ENCODE data around the gene ANGPT4.

ANGPT4 gene

DNA sequence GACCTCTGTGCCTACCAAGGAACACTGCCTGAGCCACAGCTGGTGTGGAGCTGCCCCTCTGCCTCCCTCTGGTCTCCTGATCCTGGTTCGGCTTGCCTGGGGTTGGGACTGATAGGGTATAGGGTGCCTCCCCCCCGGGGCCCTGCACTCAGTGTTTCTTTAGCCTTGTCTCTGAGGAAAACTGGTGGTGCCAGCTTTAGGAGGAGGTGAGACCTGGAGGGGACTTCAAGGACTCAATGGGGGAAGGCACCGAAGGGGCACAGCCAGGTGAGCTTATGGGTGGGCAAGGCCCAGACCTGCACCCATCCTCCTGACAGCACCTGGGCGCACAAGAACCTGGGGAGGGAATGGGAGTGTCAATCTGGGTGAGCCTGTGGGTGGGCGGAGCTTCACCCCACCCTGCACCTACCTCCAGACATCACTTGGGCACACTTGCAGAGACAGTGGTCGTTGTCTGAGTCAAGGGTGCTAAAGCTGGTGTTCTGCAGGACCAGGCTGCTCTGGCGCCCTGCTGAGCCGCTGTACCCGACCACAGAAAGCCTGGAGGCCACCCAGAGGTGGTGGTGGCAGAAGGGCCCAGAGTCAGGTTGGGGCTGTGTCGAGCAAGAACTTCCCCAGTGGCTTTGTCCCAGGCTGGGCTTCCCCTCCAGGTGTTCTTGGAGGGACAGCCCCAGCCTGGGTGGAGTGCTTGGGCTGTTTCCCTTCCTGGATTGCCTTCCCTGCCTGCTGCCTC, 42.1 kb downstream of the ANGPT4 start:
- no peak overlapping the region for H3K27ac ChIP-seq (ENCODE audit: low read depth, low read length)
- no peaks in the 10 kb centered on the region for H3K4me1 ChIP-seq (ENCODE audit: control insufficient read depth, insufficient read depth, low read length, unreplicated experiment)
- H3K27me3 ChIP-seq (ENCODE audit: insufficient read depth, low read length), result peaks cover 20% of the 10 kb centered on the region
- no peaks in the 10 kb centered on the region for H3K36me3 ChIP-seq (ENCODE audit: insufficient read depth, low read length)
- no peak overlapping the region for H2AFZ ChIP-seq (ENCODE audit: low read length, unreplicated experiment)
- no peaks in the 10 kb centered on the region for H3K79me2 ChIP-seq (ENCODE audit: control insufficient read depth, insufficient read depth, low read length, unreplicated experiment)
- no peak overlapping the region for H3K4me3 ChIP-seq (ENCODE audit: low read depth, low read length)

- Histone ChIP-seq H2AFZ (ENCODE audit: low read length, unreplicated experiment) (no peak overlapping the region), H3K79me2 (ENCODE audit: control insufficient read depth, insufficient read depth, low read length, unreplicated experiment) (no peaks in the 10 kb centered on the region), H3K27me3 (ENCODE audit: insufficient read depth, low read length) (peaks cover 23% of the 10 kb centered on the region), H3K27ac (ENCODE audit: low read depth, low read length) (no peak overlapping the region), H3K36me3 (ENCODE audit: insufficient read depth, low read length) (no peaks in the 10 kb centered on the region), H3K4me1 (ENCODE audit: control insufficient read depth, insufficient read depth, low read length, unreplicated experiment) (no peaks in the 10 kb centered on the region), H3K4me3 (ENCODE audit: low read depth, low read length) (no peak overlapping the region)
Observed at GRCh38 chr20:872855-873520, 43.1 kb downstream of the ANGPT4 start.

GRCh38 chr20:871948-872347, 44.2 kb downstream of the ANGPT4 start:
- Histone ChIP-seq H3K36me3 (ENCODE audit: insufficient read depth, low read length) (no peaks in the 10 kb centered on the region), H2AFZ (ENCODE audit: low read length, unreplicated experiment) (no peak overlapping the region), H3K4me3 (ENCODE audit: low read depth, low read length) (no peak overlapping the region), H3K27me3 (ENCODE audit: insufficient read depth, low read length) (peaks cover 23% of the 10 kb centered on the region), H3K79me2 (ENCODE audit: control insufficient read depth, insufficient read depth, low read length, unreplicated experiment) (no peaks in the 10 kb centered on the region), H3K27ac (ENCODE audit: low read depth, low read length) (no peak overlapping the region), H3K4me1 (ENCODE audit: control insufficient read depth, insufficient read depth, low read length, unreplicated experiment) (no peaks in the 10 kb centered on the region)

GRCh38 chr20:871436-871835, 44.7 kb downstream of the ANGPT4 start:
- no peak overlapping the region for H3K27ac ChIP-seq (ENCODE audit: low read depth, low read length)
- H3K79me2 ChIP-seq (ENCODE audit: control insufficient read depth, insufficient read depth, low read length, unreplicated experiment), result no peaks in the 10 kb centered on the region
- peaks cover 24% of the 10 kb centered on the region for H3K27me3 ChIP-seq (ENCODE audit: insufficient read depth, low read length)
- no peaks in the 10 kb centered on the region for H3K36me3 ChIP-seq (ENCODE audit: insufficient read depth, low read length)
- H2AFZ ChIP-seq (ENCODE audit: low read length, unreplicated experiment), result no peak overlapping the region
- no peak overlapping the region for H3K4me3 ChIP-seq (ENCODE audit: low read depth, low read length)
- H3K4me1 ChIP-seq (ENCODE audit: control insufficient read depth, insufficient read depth, low read length, unreplicated experiment), result no peaks in the 10 kb centered on the region

DNA sequence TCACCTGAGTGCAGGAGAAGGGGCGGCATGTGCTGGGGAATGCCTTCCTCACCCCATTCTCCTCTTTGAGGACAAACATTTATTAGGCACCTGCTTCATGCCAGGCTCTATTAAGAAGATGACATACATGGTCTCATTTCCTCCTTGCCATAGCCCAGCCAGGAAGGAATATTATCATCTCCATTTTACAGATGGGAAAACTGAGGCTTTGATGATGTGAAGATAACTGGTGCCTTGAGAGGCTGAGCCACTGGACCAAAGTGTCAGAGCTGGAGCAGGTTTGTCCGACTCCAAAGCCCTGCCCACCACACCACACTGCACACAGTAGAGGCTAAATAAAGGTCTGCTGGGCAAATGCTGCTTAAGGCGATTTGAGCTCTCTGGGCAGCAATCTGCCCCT, 45.4 kb downstream of the ANGPT4 start:
- Histone ChIP-seq H2AFZ (ENCODE audit: low read length, unreplicated experiment) (no peak overlapping the region), H3K27me3 (ENCODE audit: insufficient read depth, low read length) (peaks cover 28% of the 10 kb centered on the region), H3K4me3 (ENCODE audit: low read depth, low read length) (no peak overlapping the region), H3K79me2 (ENCODE audit: control insufficient read depth, insufficient read depth, low read length, unreplicated experiment) (no peaks in the 10 kb centered on the region), H3K36me3 (ENCODE audit: insufficient read depth, low read length) (no peaks in the 10 kb centered on the region), H3K4me1 (ENCODE audit: control insufficient read depth, insufficient read depth, low read length, unreplicated experiment) (no peaks in the 10 kb centered on the region), H3K27ac (ENCODE audit: low read depth, low read length) (no peak overlapping the region)

DNA sequence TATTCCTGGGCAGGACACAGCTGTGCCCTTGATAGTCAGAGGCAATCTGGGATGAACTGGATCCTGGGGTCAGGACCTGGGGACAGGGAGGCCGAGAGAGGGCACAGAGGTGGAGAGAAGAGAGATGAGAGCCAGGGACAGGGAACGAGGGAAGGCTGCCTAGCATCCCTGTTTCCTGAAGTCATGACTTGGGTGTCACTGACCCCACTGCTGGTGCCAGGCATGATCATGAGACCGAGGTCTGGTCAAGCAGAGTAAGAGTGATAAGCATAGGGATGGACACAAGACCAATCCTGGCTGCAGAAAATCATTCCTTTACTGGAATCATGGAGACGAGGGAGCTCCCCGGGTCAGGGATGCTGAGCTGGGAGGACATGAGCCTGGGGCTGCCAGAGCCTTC, 46.5 kb downstream of the ANGPT4 start:
- H2AFZ ChIP-seq (ENCODE audit: low read length, unreplicated experiment), result no peak overlapping the region
- H3K4me1 ChIP-seq (ENCODE audit: control insufficient read depth, insufficient read depth, low read length, unreplicated experiment), result no peaks in the 10 kb centered on the region
- no peaks in the 10 kb centered on the region for H3K36me3 ChIP-seq (ENCODE audit: insufficient read depth, low read length)
- no peak overlapping the region for H3K4me3 ChIP-seq (ENCODE audit: low read depth, low read length)
- no peak overlapping the region for H3K27ac ChIP-seq (ENCODE audit: low read depth, low read length)
- peaks cover 32% of the 10 kb centered on the region for H3K27me3 ChIP-seq (ENCODE audit: insufficient read depth, low read length)
- no peaks in the 10 kb centered on the region for H3K79me2 ChIP-seq (ENCODE audit: control insufficient read depth, insufficient read depth, low read length, unreplicated experiment)

DNA sequence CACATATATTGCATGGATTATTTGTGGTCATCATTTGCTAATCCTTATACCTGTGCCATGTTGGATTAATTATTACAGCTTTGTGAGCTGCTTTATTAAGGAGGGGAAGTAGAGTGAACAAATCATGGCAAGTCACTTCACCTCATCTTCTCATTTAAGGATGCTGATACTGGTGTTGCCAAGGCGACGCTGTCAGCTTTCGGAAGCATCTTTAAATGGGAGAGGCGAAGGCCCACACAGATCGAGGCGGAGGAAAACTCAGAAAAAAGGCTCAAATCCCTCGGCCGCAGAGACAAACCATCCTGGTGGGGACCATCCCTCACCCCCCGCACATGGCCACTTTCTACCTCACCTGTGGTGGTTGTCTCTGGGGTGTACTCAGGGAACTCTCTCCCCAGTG, 47.9 kb downstream of the ANGPT4 start:
- Histone ChIP-seq H2AFZ (ENCODE audit: low read length, unreplicated experiment) (no peak overlapping the region), H3K27me3 (ENCODE audit: insufficient read depth, low read length) (peaks cover 32% of the 10 kb centered on the region), H3K4me1 (ENCODE audit: control insufficient read depth, insufficient read depth, low read length, unreplicated experiment) (no peaks in the 10 kb centered on the region), H3K79me2 (ENCODE audit: control insufficient read depth, insufficient read depth, low read length, unreplicated experiment) (no peaks in the 10 kb centered on the region), H3K4me3 (ENCODE audit: low read depth, low read length) (no peak overlapping the region), H3K27ac (ENCODE audit: low read depth, low read length) (no peak overlapping the region), H3K36me3 (ENCODE audit: insufficient read depth, low read length) (no peaks in the 10 kb centered on the region)

DNA sequence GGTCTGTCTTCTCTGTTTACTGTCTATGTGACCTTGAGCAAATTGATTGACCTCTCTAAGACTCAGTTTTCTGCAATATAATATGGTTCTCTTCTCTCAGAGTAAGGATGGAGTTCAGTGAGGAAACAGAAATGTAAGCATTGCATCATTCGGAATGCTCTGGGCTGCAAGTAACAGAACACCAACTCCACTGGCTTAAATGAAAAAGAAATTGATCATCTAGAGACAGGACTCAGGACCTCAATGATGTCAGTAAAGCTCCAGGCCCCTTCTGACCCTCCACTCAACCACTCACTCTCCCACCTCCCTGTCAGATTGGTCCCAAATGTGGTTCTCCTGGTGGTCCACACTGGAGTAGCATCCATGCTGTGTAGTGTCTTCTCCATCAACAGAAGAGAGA, 50.7 kb downstream of the ANGPT4 start:
- peaks cover 15% of the 10 kb centered on the region for H3K27me3 ChIP-seq (ENCODE audit: insufficient read depth, low read length)
- no peak overlapping the region for H3K4me3 ChIP-seq (ENCODE audit: low read depth, low read length)

GRCh38 chr20:860891-861290, 55.2 kb downstream of the ANGPT4 start:
- Histone ChIP-seq H3K4me3 (ENCODE audit: low read depth, low read length) (no peak overlapping the region), H2AFZ (ENCODE audit: low read length, unreplicated experiment) (no peak overlapping the region), H3K27me3 (ENCODE audit: insufficient read depth, low read length) (peaks cover 4% of the 10 kb centered on the region; the same call in 1 of the 2 replicates), H3K36me3 (ENCODE audit: insufficient read depth, low read length) (no peaks in the 10 kb centered on the region), H3K4me1 (ENCODE audit: control insufficient read depth, insufficient read depth, low read length, unreplicated experiment) (peaks cover 20% of the 10 kb centered on the region), H3K27ac (ENCODE audit: low read depth, low read length) (no peak overlapping the region), H3K79me2 (ENCODE audit: control insufficient read depth, insufficient read depth, low read length, unreplicated experiment) (no peaks in the 10 kb centered on the region)

More for the DNA sequence above, 50.7 kb downstream of the ANGPT4 start:
- no peaks in the 10 kb centered on the region for H3K4me1 ChIP-seq (ENCODE audit: control insufficient read depth, insufficient read depth, low read length, unreplicated experiment)
- H3K79me2 ChIP-seq (ENCODE audit: control insufficient read depth, insufficient read depth, low read length, unreplicated experiment), result no peaks in the 10 kb centered on the region
- no peaks in the 10 kb centered on the region for H3K36me3 ChIP-seq (ENCODE audit: insufficient read depth, low read length)
- no peak overlapping the region for H2AFZ ChIP-seq (ENCODE audit: low read length, unreplicated experiment)
- no peak overlapping the region for H3K27ac ChIP-seq (ENCODE audit: low read depth, low read length)

GRCh38 chr20:859751-860231, 56.3 kb downstream of the ANGPT4 start:
- Histone ChIP-seq H3K27me3 (ENCODE audit: insufficient read depth, low read length) (no peaks in the 10 kb centered on the region), H2AFZ (ENCODE audit: low read length, unreplicated experiment) (no peak overlapping the region), H3K36me3 (ENCODE audit: insufficient read depth, low read length) (no peaks in the 10 kb centered on the region), H3K79me2 (ENCODE audit: control insufficient read depth, insufficient read depth, low read length, unreplicated experiment) (no peaks in the 10 kb centered on the region), H3K27ac (ENCODE audit: low read depth, low read length) (no peak overlapping the region), H3K4me1 (ENCODE audit: control insufficient read depth, insufficient read depth, low read length, unreplicated experiment) (peaks cover 29% of the 10 kb centered on the region), H3K4me3 (ENCODE audit: low read depth, low read length) (no peak overlapping the region)

GRCh38 chr20:858011-858410, 58.1 kb downstream of the ANGPT4 start:
- Histone ChIP-seq H3K27me3 (ENCODE audit: insufficient read depth, low read length) (no peaks in the 10 kb centered on the region), H3K4me1 (ENCODE audit: control insufficient read depth, insufficient read depth, low read length, unreplicated experiment) (peaks cover 29% of the 10 kb centered on the region), H3K4me3 (ENCODE audit: low read depth, low read length) (no peak overlapping the region), H3K27ac (ENCODE audit: low read depth, low read length) (no peak overlapping the region), H3K79me2 (ENCODE audit: control insufficient read depth, insufficient read depth, low read length, unreplicated experiment) (no peaks in the 10 kb centered on the region), H3K36me3 (ENCODE audit: insufficient read depth, low read length) (no peaks in the 10 kb centered on the region), H2AFZ (ENCODE audit: low read length, unreplicated experiment) (no peak overlapping the region)
